Endodermal cell (in vitro differentiated cells): Measurements from ENCODE around the gene CDC6. TPM values are rescaled to one million over a fixed set of nuclear protein-coding genes. Genes with fewer than 3 reads are reported as not detected.
A peak's percentile ranks its signal among the peaks of the same experiment; 100 is the strongest.

ENCODE experiments used
- DNase-seq: peaks from one replicate; pipeline ENCODE4 v3.0.0-alpha.2; 2017
- H3K27ac ChIP-seq: 2 replicates; pipeline ENCODE4 v1.5.1; 2013; ENCODE audit warnings: mild to moderate bottlenecking, low read depth, low read length, moderate library complexity
- H3K27me3 ChIP-seq: 2 replicates; pipeline ENCODE4 v1.6.1; 2013; ENCODE audit warnings: mild to moderate bottlenecking, low read length, moderate library complexity; ENCODE audit not compliant: insufficient read depth, control insufficient read depth, poor library complexity, severe bottlenecking
- H3K36me3 ChIP-seq: 2 replicates; pipeline ENCODE4 v1.7.0; 2013; ENCODE audit warnings: mild to moderate bottlenecking, low read length, moderate library complexity; ENCODE audit not compliant: control insufficient read depth, insufficient read depth
- H3K4me1 ChIP-seq: one replicate; pipeline ENCODE4 v1.7.0; 2013; ENCODE audit warnings: low read length; ENCODE audit not compliant: control insufficient read depth, insufficient read depth
- H3K4me3 ChIP-seq: 2 replicates; pipeline ENCODE4 v1.5.1; 2013; ENCODE audit warnings: mild to moderate bottlenecking, low read length, moderate library complexity
- H3K9ac ChIP-seq: 2 replicates; pipeline ENCODE4 v1.6.1; 2013; ENCODE audit warnings: mild to moderate bottlenecking, low read length, moderate library complexity; ENCODE audit not compliant: poor library complexity, severe bottlenecking; ENCODE audit errors: extremely low read depth
- H3K9me3 ChIP-seq: 2 replicates; pipeline ENCODE4 v1.6.1; 2013; ENCODE audit warnings: mild to moderate bottlenecking, low read length, moderate library complexity; ENCODE audit not compliant: control insufficient read depth
- H3K27ac Mint-ChIP-seq: 2 replicates; pipeline ENCODE4 v1.8.0; 2020; ENCODE audit warnings: mixed read lengths
- H3K27me3 Mint-ChIP-seq: 2 replicates; pipeline ENCODE4 v1.8.0; 2021; ENCODE audit warnings: mild to moderate bottlenecking, mixed read lengths; ENCODE audit not compliant: insufficient read depth
- H3K36me3 Mint-ChIP-seq: 2 replicates; pipeline ENCODE4 v1.8.0; 2020; ENCODE audit warnings: low read depth, mixed read lengths
- H3K4me1 Mint-ChIP-seq: 2 replicates; pipeline ENCODE4 v1.8.0; 2020; ENCODE audit warnings: mixed read lengths
- H3K4me3 Mint-ChIP-seq: 2 replicates; pipeline ENCODE4 v1.8.0; 2020; ENCODE audit warnings: mild to moderate bottlenecking, moderate library complexity, mixed read lengths
- H3K9me3 Mint-ChIP-seq: 2 replicates; pipeline ENCODE4 v1.8.0; 2020; ENCODE audit warnings: mild to moderate bottlenecking, mixed read lengths
- WGBS, 2 experiments: methylation state at CpG; one replicate each; pipeline versions ENCODE4 v1.1.5 to v1.1.7; 2013; ENCODE audit warnings: missing lambda C conversion rate in 2 of 2, mixed read lengths in 1 of 2; ENCODE audit not compliant: insufficient coverage in 1 of 2, insufficient read length in 1 of 2; 5-methylcytosine and 5-hydroxymethylcytosine counted together
- total RNA-seq, 2 donors: library from RNA; stranded (reverse); fragmentation: NEBNext Ultra II Directional in 1 of 2; extraction: Animal tissue kit (Norgen Biotek cat#: 25700) in 1 of 2; gene quantifications; 2 replicates in 1 of 2; 3 replicates in 1 of 2; pipeline ENCODE4 v1.2.1, GENCODE V29; 2021
- TF ChIP-seq, protein P1 (sequence below): fragments of 200-600 bp; sonication (generic); conservative IDR thresholded peaks from 2 replicates; pipeline ENCODE4 v1.5.0; 2021; ENCODE audit warnings: antibody characterized with exemption, mild to moderate bottlenecking

CDC6 gene
- total RNA-seq, 2 donors from 2014 or later: 88.4 to 95.4 TPM

DNA sequence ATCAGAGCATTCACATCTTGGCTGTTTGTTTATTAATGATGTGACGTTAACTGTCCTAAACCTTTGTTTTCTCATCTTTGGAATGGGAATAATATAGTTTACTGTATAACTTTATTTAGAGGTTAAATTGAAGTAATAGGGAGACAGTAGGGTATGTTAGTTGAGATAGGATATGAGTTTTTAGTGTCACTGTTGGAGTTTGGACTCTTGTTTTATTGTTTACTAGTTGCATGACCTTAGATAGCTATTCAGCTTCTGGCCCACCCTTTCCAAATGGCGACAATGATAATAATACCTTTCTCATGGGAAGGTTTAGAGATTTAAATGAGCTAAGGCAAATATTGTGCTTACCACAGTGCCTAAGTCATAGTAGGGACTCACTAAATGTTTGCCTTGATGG lies 28.2 kb upstream of the CDC6 start:
- Histone ChIP-seq H3K27me3 (no peaks in the 10 kb centered on the region), H3K4me1 (no peaks in the 10 kb centered on the region), H3K4me3 (no peak overlapping the region), H3K27ac (no peak overlapping the region), H3K9ac (no peak overlapping the region), H3K9me3 (no peaks in the 10 kb centered on the region), H3K36me3 (peaks cover 56% of the 10 kb centered on the region)
- Mint-ChIP-seq H3K27ac (no peak overlapping the region), H3K4me3 (no peak overlapping the region), H3K36me3 (peaks cover 62% of the 10 kb centered on the region), H3K9me3 (no peaks in the 10 kb centered on the region), H3K4me1 (no peaks in the 10 kb centered on the region), H3K27me3 (no peaks in the 10 kb centered on the region)
- 94 to 96% methylated on average over 2 of the region's 2 CpGs for WGBS, 2 experiments
- no peak for DNase-seq
- TF ChIP-seq, protein P1, sequence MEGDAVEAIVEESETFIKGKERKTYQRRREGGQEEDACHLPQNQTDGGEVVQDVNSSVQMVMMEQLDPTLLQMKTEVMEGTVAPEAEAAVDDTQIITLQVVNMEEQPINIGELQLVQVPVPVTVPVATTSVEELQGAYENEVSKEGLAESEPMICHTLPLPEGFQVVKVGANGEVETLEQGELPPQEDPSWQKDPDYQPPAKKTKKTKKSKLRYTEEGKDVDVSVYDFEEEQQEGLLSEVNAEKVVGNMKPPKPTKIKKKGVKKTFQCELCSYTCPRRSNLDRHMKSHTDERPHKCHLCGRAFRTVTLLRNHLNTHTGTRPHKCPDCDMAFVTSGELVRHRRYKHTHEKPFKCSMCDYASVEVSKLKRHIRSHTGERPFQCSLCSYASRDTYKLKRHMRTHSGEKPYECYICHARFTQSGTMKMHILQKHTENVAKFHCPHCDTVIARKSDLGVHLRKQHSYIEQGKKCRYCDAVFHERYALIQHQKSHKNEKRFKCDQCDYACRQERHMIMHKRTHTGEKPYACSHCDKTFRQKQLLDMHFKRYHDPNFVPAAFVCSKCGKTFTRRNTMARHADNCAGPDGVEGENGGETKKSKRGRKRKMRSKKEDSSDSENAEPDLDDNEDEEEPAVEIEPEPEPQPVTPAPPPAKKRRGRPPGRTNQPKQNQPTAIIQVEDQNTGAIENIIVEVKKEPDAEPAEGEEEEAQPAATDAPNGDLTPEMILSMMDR: no peak

DNA sequence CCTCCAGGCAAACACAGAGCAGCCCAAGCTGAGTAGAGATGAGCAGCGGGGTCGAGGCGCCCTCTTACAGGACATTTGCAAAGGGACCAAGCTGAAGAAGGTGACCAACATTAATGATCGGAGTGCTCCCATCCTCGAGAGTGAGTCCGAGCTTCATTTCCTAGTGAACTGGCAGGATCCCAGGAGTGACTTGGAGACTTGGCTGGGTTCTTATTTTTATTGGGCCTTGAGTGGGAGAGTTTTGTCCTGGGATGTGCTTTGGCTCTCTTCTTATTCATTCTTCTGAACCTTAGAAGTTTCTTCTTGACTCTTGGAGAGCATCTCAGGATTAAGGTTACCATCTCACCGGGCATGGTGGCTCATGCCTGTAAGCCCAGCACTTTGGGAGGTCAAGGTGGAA lies 27.2 kb upstream of the CDC6 start:
- DNase-seq: no peak
- Histone ChIP-seq H3K9ac (no peak overlapping the region), H3K36me3 (peaks cover 58% of the 10 kb centered on the region), H3K27ac (no peak overlapping the region), H3K4me1 (no peaks in the 10 kb centered on the region), H3K9me3 (no peaks in the 10 kb centered on the region), H3K4me3 (no peak overlapping the region), H3K27me3 (no peaks in the 10 kb centered on the region)
- Mint-ChIP-seq H3K27ac (no peak overlapping the region), H3K27me3 (no peaks in the 10 kb centered on the region), H3K9me3 (no peaks in the 10 kb centered on the region), H3K36me3 (peaks cover 60% of the 10 kb centered on the region), H3K4me3 (no peak overlapping the region), H3K4me1 (peaks cover 4% of the 10 kb centered on the region)
- WGBS, 2 experiments: 98 to 99% methylated on average over 7 of the region's 7 CpGs
- TF ChIP-seq, protein P1: no peak

DNA sequence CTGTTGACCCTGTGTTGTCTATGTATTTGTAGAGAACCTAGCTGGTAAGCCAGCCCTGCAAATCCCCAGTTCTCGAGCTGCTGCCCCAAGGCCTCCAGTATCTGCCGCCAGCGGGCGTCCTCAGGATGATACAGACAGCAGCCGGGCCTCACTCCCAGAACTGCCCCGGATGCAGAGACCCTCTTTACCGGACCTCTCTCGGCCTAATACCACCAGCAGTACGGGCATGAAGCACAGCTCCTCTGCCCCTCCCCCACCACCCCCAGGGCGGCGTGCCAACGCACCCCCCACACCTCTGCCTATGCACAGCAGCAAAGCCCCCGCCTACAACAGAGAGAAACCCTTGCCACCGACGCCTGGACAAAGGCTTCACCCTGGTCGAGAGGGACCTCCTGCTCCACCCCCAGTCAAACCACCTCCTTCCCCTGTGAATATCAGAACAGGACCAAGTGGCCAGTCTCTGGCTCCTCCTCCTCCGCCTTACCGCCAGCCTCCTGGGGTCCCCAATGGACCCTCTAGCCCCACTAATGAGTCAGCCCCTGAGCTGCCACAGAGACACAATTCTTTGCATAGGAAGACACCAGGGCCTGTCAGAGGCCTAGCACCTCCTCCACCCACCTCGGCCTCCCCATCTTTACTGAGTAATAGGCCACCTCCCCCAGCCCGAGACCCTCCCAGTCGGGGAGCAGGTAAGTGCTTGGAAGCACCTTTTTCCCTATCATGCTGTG lies 23.1 kb upstream of the CDC6 start:
- 84 to 85% methylated on average over 6 to 20 of the region's 21 CpGs for WGBS, 2 experiments
- no peaks in the 10 kb centered on the region for H3K4me1 ChIP-seq
- no peak overlapping the region for H3K4me3 Mint-ChIP-seq
- peaks cover 45% of the 10 kb centered on the region for H3K36me3 ChIP-seq
- no peak overlapping the region for H3K9ac ChIP-seq
- no peaks in the 10 kb centered on the region for H3K9me3 ChIP-seq
- H3K27me3 Mint-ChIP-seq: no peaks in the 10 kb centered on the region
- no peak overlapping the region for H3K27ac ChIP-seq
- H3K9me3 Mint-ChIP-seq: no peaks in the 10 kb centered on the region
- H3K4me1 Mint-ChIP-seq: peaks cover 4% of the 10 kb centered on the region
- peak; percentile 74 for DNase-seq
- peaks cover 36% of the 10 kb centered on the region for H3K36me3 Mint-ChIP-seq
- TF ChIP-seq, protein P1: no peak
- no peak overlapping the region for H3K4me3 ChIP-seq
- H3K27ac Mint-ChIP-seq: peak overlapping the region; percentile 69
- no peaks in the 10 kb centered on the region for H3K27me3 ChIP-seq
